ENCODE data around the gene PRKCB.

- TF ChIP-seq CTCF (IDR thresholded peaks at IDR 0.05; ENCODE audit: low read depth, low read length) = no peak
- no peak for TF ChIP-seq POLR2A (IDR thresholded peaks at IDR 0.05; ENCODE audit: extremely low read depth, insufficient read length)
- no peak for TF ChIP-seq MAX (IDR thresholded peaks at IDR 0.05; ENCODE audit: low read depth, low read length)
These were observed 126.2 kb downstream of the PRKCB start for GRCh38 chr16:23962001-23962400.

Measured in NB4 (cell line).